GM23248 (cell line): ENCODE measurements around the gene OPCML. TPM values are rescaled to one million over a fixed set of nuclear protein-coding genes. Genes with fewer than 3 reads are reported as not detected.

Source experiments
- DNase-seq: peaks from one replicate; pipeline ENCODE4 v3.0.0-alpha.2; 2015
- H2AFZ ChIP-seq: fragments of 200-600 bp; sonication (generic); 2 replicates; pipeline ENCODE4 v1.6.1; 2016; ENCODE audit warnings: antibody characterized with exemption
- H3F3A ChIP-seq: fragments of 200-600 bp; sonication (generic); 2 replicates; pipeline ENCODE4 v1.6.1; 2016; ENCODE audit warnings: mild to moderate bottlenecking, antibody characterized with exemption, mixed run types; ENCODE audit not compliant: insufficient read depth
- H3K27ac ChIP-seq: fragments of 200-600 bp; sonication (generic); 2 replicates; pipeline ENCODE4 v1.5.1; 2016; ENCODE audit warnings: mild to moderate bottlenecking
- H3K27me3 ChIP-seq: fragments of 200-600 bp; sonication (generic); replicated peaks from 2 replicates; pipeline ENCODE4 v1.6.1; 2016; ENCODE audit warnings: mild to moderate bottlenecking; ENCODE audit not compliant: insufficient read depth
- H3K36me3 ChIP-seq: fragments of 200-600 bp; sonication (generic); 2 replicates; pipeline ENCODE4 v1.6.1; 2016; ENCODE audit warnings: low read depth, mild to moderate bottlenecking
- H3K4me1 ChIP-seq: fragments of 200-600 bp; sonication (generic); 2 replicates; pipeline ENCODE4 v1.6.1; 2016; ENCODE audit warnings: mild to moderate bottlenecking; ENCODE audit not compliant: insufficient read depth
- H3K4me2 ChIP-seq: fragments of 200-600 bp; sonication (generic); one replicate; pipeline ENCODE4 v1.6.1; 2016; ENCODE audit warnings: mild to moderate bottlenecking; ENCODE audit not compliant: unreplicated experiment
- H3K4me3 ChIP-seq: fragments of 200-600 bp; sonication (generic); 2 replicates; pipeline ENCODE4 v1.5.1; 2016; ENCODE audit warnings: mild to moderate bottlenecking
- H3K79me2 ChIP-seq: fragments of 200-600 bp; sonication (generic); 2 replicates; pipeline ENCODE4 v1.6.1; 2016; ENCODE audit warnings: mild to moderate bottlenecking; ENCODE audit not compliant: insufficient read depth
- H3K9ac ChIP-seq: fragments of 200-600 bp; sonication (generic); 2 replicates; pipeline ENCODE4 v1.6.1; 2016; ENCODE audit warnings: mild to moderate bottlenecking
- H3K9me2 ChIP-seq: fragments of 200-600 bp; sonication (generic); 2 replicates; pipeline ENCODE4 v1.6.1; 2016; ENCODE audit warnings: mixed run types, mild to moderate bottlenecking, moderate library complexity; ENCODE audit not compliant: insufficient read depth
- H3K9me3 ChIP-seq: fragments of 200-600 bp; sonication (generic); one replicate; pipeline ENCODE4 v1.6.1; 2017; ENCODE audit warnings: low read depth
- H4K20me1 ChIP-seq: fragments of 200-600 bp; sonication (generic); 2 replicates; pipeline ENCODE4 v1.6.0; 2016; ENCODE audit not compliant: insufficient read depth
- EZH2 ChIP-seq: fragments of 200-600 bp; sonication (generic); IDR thresholded peaks from 2 replicates; pipeline ENCODE4 v1.6.1; 2018; ENCODE audit warnings: antibody characterized with exemption, mild to moderate bottlenecking; ENCODE audit not compliant: insufficient read depth, poor library complexity, severe bottlenecking
- EZH2phosphoT487 ChIP-seq: fragments of 200-600 bp; sonication (generic); IDR thresholded peaks from 2 replicates; pipeline ENCODE4 v1.6.1; 2018; ENCODE audit warnings: antibody characterized with exemption, moderate library complexity, mild to moderate bottlenecking, low read depth; ENCODE audit not compliant: insufficient read depth
- WGBS, 2 experiments: methylation state at CpG; one replicate each; pipeline ENCODE4 v1.1.6; 2015 to 2017; ENCODE audit warnings: low lambda C conversion rate in 2 of 2, low coverage in 1 of 2; ENCODE audit errors: missing lambda C conversion rate in 2 of 2; 5-methylcytosine and 5-hydroxymethylcytosine counted together
- in situ Hi-C: fragments of 300-500 bp; cut with MboI; formaldehyde crosslinking; loops from 2 replicates; pipeline ENCODE4 v1.15.0; 2020
- polyA plus RNA-seq: library from polyadenylated mRNA; unstranded; fragments of >200 nt; fragmentation: Nextera tagmentation; extraction: Ambion mirVana; gene quantifications from 2 replicates; pipeline ENCODE4 v1.2.1, GENCODE V29; 2016
- total RNA-seq: library from RNA; depleted of rRNA; stranded (reverse); fragments of >200 nt; shearing (Covaris generic); gene quantifications from 2 replicates; pipeline ENCODE4 v1.2.3, GENCODE V29; 2014

OPCML gene
- total and polyA plus RNA-seq, 2 experiments from 2014 or later = 0.69 to 1.6 TPM

DNA sequence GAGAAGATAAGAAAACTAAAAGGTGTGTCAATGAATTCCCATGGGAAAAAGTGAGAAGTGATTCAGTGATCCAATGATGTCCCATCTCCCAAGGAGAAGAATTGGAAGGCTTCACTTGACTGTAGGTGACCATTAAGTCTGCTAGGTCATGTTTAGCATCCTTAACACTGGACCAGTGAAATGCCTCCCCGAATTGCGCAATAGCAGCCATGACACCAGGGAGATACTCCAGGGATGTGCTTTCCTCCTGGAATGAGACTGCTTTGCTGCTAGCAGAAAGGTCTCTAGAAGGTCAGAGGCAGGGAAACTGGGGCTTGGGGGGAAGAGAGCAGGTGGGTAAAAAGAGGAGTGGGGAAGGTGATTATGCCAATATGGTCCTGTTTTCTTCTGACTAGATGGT lies 364.3 kb downstream of the OPCML start:
- Histone ChIP-seq H3F3A (no peaks in the 10 kb centered on the region), H3K79me2 (no peaks in the 10 kb centered on the region), H4K20me1 (no peaks in the 10 kb centered on the region), H3K27ac (no peak overlapping the region), H3K9me2 (no peaks in the 10 kb centered on the region), H3K4me2 (no peak overlapping the region), H3K4me1 (no peaks in the 10 kb centered on the region), H3K4me3 (no peak overlapping the region), H3K36me3 (no peaks in the 10 kb centered on the region), H2AFZ (no peak overlapping the region), H3K27me3 (peaks cover 7% of the 10 kb centered on the region; the same call in 1 of the 2 replicates), H3K9ac (no peak overlapping the region), H3K9me3 (no peaks in the 10 kb centered on the region)
- TF ChIP-seq EZH2phosphoT487 (no peak), EZH2 (no peak)
- DNase-seq = no peak
- in situ Hi-C loops = no loop called here
- 41 to 42% methylated on average over 2 of the region's 2 CpGs for WGBS, 2 experiments

DNA sequence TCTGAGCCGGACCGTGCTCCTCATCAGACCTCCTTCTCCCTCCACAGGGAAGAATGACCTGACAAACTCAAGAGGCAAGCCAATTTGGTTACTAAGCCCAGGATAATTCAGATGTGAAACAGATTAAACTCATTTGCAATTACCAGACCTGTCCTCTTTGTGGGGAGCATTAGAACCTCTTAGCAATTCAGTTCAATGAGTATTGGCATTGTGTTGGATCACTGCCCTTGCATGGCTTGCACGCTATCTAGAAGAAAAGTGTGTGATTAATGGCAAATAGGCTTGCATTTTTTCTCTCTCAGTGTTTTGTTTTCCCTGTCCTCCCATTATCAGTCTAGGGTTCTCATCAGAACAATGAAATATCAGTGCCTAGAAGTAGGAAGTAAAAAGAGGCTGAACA lies 365.6 kb downstream of the OPCML start:
- no peaks in the 10 kb centered on the region for H3K9me3 ChIP-seq
- H3K79me2 ChIP-seq = no peaks in the 10 kb centered on the region
- H3K27me3 ChIP-seq = peaks cover 7% of the 10 kb centered on the region; the same call in 1 of the 2 replicates
- WGBS, 2 experiments = 30 to 51% methylated on average over 3 of the region's 3 CpGs
- no peak overlapping the region for H3K4me2 ChIP-seq
- H3F3A ChIP-seq = no peaks in the 10 kb centered on the region
- no peak overlapping the region for H3K27ac ChIP-seq
- H3K4me3 ChIP-seq = no peak overlapping the region
- H3K9me2 ChIP-seq = no peaks in the 10 kb centered on the region
- H4K20me1 ChIP-seq = no peaks in the 10 kb centered on the region
- no peak overlapping the region for H2AFZ ChIP-seq
- TF ChIP-seq EZH2phosphoT487 = no peak
- TF ChIP-seq EZH2 = no peak
- in situ Hi-C loops = no loop called here
- no peaks in the 10 kb centered on the region for H3K4me1 ChIP-seq
- no peak overlapping the region for H3K9ac ChIP-seq
- DNase-seq = no peak
- H3K36me3 ChIP-seq = no peaks in the 10 kb centered on the region

DNA sequence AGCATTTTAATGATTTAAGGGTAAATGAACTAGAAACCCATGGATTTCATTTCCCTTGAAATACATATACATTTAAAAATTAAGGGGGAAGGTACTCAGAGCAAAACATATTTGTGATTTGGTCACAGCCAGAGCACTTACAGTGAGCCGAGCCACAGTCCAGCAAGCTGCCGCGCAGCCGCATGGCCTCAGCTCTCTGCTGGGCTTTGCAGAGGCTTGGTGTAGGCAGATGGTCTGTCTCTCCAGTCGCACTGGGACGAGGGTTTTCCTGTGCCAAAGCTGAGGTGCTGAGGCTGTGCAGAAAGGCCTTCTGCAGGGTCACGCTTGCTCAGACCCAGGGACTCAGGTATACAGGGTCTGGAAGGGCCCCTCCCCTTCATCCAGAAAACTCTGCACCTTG lies 367.3 kb downstream of the OPCML start:
- Histone ChIP-seq H3K4me2 (no peak overlapping the region), H3K9ac (no peak overlapping the region), H3K4me1 (no peaks in the 10 kb centered on the region), H3K79me2 (no peaks in the 10 kb centered on the region), H3F3A (no peaks in the 10 kb centered on the region), H3K27me3 (peaks cover 7% of the 10 kb centered on the region; the same call in 1 of the 2 replicates), H3K9me2 (no peaks in the 10 kb centered on the region), H2AFZ (no peak overlapping the region), H3K36me3 (no peaks in the 10 kb centered on the region), H3K27ac (no peak overlapping the region), H3K9me3 (no peaks in the 10 kb centered on the region), H3K4me3 (no peak overlapping the region), H4K20me1 (no peaks in the 10 kb centered on the region)
- 47 to 52% methylated on average over 7 of the region's 7 CpGs for WGBS, 2 experiments
- in situ Hi-C loops = no loop called here
- TF ChIP-seq EZH2phosphoT487 (no peak), EZH2 (no peak)
- no peak for DNase-seq

DNA sequence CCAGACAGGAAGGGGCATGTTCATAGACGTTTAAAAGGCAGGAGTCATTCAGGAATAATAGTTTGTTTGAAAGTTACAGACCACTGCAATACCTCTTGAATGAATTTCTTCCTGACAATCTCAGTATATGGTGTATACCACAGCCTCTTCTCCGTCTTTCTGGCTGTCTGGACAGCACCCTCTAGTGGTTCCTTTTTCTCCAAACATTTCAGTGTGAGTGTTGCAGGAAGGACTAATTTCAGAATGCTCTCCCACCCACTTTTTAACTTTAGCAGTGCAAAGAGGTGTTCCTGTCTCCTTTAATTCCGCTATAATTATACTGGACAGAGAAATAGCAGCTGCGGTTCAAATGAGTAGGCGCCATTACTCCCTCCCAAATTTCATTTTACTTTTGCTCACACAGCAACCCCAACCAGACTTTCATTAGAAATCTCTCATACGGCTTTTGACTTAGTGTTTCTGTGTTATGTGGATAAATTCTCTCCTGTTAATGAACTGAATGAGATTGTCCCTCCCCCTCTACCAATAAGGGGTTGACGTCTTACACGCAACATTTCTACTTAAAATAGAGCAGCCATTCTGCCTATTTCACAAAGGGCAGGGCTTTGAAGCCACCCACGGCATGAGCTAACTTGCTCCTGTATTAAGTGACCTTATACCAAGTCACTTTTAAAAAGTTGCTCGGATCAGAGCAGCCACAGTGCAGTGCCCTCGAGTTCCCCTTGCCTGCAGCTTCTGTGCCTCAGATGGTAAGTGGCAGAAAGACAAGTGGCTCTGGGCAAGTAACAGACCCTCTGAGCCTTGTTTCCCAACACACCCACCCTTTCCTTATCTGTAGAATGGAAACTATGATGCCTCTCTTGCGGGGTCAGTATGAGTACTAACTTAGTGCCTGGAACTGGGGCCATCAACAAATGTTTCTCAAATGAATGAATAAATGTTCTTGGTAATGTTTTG lies 368.6 kb downstream of the OPCML start:
- no peak overlapping the region for H3K4me2 ChIP-seq
- peak; percentile 62 for DNase-seq
- H2AFZ ChIP-seq = no peak overlapping the region
- H3K9me3 ChIP-seq = no peaks in the 10 kb centered on the region
- H3K4me1 ChIP-seq = no peaks in the 10 kb centered on the region
- H3F3A ChIP-seq = no peaks in the 10 kb centered on the region
- H3K27ac ChIP-seq = no peak overlapping the region
- H3K9me2 ChIP-seq = no peaks in the 10 kb centered on the region
- no peak overlapping the region for H3K9ac ChIP-seq
- no peak overlapping the region for H3K4me3 ChIP-seq
- WGBS, 2 experiments = 14 to 21% methylated on average over 12 of the region's 12 CpGs
- no peak for TF ChIP-seq EZH2phosphoT487
- no peak for TF ChIP-seq EZH2
- no peaks in the 10 kb centered on the region for H3K79me2 ChIP-seq
- in situ Hi-C loops = no loop called here
- H3K36me3 ChIP-seq = no peaks in the 10 kb centered on the region
- no peaks in the 10 kb centered on the region for H4K20me1 ChIP-seq
- H3K27me3 ChIP-seq = peaks cover 7% of the 10 kb centered on the region
